Activated naive CD4-positive, alpha-beta T cell (primary cell): ENCODE measurements around the gene LRRC51.

ENCODE experiments used
- DNase-seq, 4 experiments: peaks; one replicate each; lab custom pipeline; 2025; lab: John Stamatoyannopoulos, UW

Gene LRRC51, protein sequence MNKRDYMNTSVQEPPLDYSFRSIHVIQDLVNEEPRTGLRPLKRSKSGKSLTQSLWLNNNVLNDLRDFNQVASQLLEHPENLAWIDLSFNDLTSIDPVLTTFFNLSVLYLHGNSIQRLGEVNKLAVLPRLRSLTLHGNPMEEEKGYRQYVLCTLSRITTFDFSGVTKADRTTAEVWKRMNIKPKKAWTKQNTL

DNA sequence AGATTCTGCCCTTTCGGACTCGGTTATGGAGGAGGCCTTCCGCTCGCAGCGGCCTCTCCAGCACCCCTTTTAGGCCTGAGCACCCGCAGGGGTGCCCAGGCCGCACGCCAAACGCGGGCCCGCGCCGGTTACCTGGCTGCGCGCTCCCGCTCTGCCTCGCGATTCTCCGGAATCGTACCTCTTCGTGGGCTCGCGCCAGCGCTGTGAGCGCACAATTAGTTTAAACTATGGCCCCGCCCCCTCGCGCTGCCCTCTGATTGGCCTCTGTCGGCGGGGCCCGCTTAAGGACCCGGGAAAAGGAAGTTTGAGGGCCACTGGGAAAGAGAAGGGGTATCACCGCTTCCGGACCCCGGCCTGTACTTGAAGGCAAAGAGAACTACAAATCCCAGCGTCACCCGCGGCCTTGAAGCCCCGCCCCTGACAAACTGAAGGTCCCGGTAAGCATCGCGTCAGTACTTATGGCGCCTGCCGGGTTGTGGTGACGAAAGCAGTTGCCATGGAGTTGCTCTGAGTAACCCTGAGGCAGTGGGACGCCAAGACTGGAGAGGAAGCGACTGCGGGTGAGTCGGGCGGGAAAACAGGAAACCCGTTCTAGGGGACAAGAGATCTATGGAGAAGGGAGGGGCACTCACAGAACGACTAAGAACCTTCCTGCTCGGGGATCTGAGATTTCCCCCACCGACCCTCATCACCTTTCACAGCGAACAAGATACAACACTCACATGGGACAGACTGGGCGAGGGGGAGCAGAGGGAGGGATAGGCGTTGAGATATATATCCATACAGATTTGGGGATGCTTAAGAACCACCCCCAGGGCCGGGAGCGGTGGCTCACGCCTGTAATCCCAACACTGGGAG, at the start of gene LRRC51, which contains the start of gene NUMA1:
Gene LRRC51 (plus strand): TSS at position 525 of the 858 bp plus-strand sequence. CDS start 8,234 bp downstream, outside the sequence.
Gene NUMA1 (minus strand): TSS at position 217 of the 858 bp plus-strand sequence. CDS start 44,599 bp downstream, outside the sequence.
- DNase-seq: peak; percentile 88 to 97 (median 94)

DNA sequence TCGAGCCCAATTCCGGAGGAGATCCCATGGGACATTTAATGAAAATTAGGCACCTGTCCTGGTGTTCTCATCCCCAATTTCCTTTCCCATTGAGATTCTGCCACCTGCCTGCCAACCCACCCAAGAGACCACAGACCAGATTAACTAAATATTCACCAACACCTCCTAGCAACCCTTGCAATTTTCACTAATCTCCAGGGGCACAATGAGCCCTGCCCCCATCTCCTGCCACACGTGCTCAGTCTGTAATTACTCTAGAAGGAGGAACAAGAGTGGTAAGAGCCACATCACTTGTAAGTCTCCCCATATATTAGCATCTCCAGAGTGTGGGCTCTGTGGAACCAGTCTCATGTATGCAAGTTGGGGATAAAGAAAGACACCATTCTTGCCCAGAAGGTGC, 44.0 kb upstream of the LRRC51 start:
- no peak for DNase-seq

DNA sequence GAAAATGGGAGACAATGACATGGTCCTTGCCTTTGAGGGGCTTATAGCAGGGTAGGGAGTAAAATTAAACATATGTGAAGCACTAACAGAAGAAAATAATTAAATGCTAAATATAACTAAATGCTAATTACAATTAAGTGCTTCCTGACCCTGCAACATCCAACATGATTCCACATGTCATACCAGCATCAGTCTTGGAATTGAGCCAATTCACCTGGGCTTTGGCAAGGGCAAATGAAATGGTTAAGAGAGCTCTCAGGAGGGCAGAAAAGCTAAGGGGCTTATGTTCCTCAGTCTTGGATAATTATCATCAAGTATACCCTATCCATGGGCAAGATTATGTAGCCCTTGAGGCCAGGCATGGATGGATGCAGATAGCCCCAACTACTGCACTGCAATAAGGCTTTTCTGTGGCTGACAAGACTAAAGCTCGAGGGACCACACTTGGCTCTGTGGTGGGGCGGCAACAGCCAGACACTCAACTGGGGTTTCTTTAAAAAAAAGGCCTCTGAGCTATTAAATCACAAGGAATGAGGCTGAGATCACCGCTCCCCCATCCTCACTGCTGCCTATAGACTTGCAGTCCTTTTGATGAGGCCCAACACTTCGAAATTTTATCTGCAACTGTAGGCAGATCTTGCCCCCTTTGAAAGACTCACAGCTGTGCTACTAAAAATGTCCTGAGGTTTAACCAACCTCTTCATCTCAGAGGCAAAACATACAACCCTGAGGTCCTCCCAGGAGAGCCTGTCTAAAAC, 42.9 kb upstream of the LRRC51 start:
- DNase-seq: no peak

DNA sequence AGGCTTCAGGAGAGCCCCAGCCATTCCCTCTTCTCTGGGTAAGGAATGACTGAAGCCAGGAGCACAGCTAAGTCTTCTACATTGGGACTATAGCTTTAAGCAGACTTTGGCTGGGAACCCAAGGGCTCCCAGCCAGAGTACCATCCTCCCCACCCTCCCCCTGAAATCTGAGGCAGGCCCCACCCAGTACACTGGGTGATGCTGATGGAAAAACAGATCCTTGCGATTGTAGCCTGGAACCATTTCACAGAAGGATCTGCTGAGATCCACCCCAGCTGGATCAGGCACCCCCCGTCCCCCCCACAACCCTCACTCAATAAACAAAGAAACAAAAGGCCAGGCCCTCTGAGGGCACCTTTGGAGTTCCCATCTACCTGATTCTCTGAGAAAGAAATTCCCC, 42.2 kb upstream of the LRRC51 start:
- no peak for DNase-seq

GRCh38 chr11:72039031-72039855, 41.4 kb upstream of the LRRC51 start:
- DNase-seq: no peak

DNA sequence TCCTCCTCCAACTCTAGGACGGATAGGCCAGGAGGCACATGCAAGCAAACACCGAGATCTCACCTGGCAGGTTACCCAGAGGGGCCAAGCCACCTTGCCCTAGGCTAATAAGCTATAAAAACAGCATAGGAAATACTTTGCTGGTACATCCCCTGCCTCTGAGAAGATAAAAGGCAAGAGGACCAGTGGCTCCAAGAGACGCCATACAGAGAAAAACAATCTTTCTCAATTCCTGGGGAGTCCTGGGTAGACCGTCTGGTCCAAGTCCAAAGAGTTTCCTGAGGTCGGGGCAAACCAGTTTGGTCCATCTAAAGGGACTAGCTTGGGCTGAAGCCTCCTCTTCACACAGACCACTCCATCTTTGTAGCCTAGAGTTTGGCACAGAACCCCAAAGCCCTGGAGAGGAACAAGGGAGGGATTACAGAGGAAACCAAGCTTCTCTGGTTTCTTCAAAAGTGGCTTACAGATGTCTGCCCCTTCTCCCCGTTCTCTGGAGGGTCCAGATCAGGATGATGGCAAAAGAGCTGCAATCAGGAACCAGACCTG, 40.7 kb upstream of the LRRC51 start:
- DNase-seq: no peak

GRCh38 chr11:72040491-72041363, 39.9 kb upstream of the LRRC51 start:
- peak in 3 of 4 experiments; percentile 42 to 68 (median 67) for DNase-seq

GRCh38 chr11:72041364-72042063, 39.1 kb upstream of the LRRC51 start:
- peak in 2 of 4 experiments; percentile 43 to 49 for DNase-seq

DNA sequence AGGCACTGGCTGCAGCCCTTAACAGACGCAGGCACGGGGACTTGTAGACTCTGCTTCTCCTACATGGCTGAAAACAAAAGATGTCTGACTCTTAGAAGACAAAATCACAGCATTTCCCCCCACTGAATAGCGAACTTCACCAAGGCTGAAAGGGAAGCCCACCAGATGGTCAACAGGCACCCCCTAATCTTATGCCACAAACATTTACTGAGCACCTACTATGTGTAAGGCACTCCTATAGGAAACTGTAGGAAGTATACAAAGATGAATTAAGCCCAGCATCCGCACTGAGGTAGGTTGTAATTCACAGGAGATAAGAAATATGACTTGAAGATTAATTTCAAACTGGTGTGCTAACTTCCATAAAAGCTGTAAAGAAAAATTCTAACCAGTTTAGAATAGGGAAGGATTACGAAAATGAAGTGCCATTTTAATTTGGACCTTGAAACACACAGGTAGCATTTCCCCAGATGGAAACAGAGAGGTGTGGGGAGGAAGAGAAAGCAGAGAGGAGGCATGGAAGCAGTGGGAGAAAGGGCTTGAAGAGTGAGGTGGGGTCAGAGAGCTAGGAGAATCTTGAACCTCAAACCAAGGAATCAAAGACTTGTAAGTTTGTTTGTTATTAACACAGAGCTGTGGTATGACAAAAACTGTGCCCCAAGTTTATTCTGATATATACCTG, 38.4 kb upstream of the LRRC51 start:
- DNase-seq: no peak

DNA sequence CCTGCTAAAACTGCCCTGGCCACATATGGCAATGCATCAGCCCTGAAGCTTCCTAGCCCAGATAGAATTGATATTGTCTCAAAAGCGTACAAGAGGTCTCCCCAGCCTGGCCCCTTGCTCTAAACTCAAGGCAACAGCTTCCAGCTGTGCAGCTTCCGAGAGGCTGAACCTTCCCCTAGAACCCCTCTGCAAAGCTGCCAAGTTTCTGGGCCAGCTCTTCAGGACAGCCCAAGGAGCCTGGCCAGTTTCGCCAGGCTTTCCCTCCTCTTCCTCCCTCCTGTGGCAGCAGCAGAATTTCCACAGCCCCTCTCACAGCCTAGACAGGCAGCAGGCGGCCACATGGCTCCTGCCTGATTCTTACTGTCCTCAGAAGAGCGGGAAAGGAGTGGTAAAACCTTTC, 34.8 kb upstream of the LRRC51 start:
- no peak for DNase-seq

GRCh38 chr11:72048766-72049460, 31.7 kb upstream of the LRRC51 start:
- DNase-seq: no peak

GRCh38 chr11:72058416-72059034, 22.1 kb upstream of the LRRC51 start:
- no peak for DNase-seq

GRCh38 chr11:72061739-72062396, 18.8 kb upstream of the LRRC51 start:
- DNase-seq: no peak

DNA sequence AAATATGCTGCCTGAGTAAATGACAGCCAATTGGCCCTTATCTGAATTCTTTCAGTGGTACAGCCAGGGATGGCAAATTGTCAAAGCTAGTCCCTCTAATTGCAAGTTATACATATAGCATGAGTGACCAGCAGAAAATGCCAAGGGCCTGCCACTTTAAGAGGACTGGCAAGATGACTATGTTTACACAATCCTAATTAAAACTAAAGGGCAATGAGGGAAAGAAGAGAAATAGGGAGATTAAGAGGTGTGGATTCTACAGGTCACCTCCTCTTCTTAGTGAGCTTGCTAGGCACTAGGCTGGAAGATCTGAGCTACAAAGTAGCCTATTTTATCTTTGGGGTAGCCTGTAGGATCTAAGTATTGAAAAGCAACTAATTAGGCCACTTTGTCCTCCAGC, 13.8 kb upstream of the LRRC51 start:
- no peak for DNase-seq

GRCh38 chr11:72067266-72067665, 13.4 kb upstream of the LRRC51 start:
- no peak for DNase-seq

DNA sequence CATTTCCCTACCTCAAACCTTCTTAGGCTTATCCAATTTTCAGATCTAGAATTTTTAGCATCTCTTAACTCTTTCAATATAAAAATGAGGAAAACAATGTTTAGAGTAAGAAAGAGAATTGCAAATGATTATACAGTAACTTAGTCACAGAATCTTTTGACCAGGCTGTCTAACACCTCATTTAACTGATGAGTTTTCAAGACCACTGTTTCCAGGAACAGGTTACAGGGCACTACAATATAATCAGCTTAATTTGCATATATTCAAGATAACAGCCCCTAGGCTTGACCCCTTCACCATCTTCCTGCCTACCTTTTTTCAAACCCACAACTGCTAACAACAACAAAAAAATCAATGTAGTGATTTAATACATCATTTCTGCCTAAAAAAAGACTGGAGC, 13.0 kb upstream of the LRRC51 start:
- DNase-seq: no peak

DNA sequence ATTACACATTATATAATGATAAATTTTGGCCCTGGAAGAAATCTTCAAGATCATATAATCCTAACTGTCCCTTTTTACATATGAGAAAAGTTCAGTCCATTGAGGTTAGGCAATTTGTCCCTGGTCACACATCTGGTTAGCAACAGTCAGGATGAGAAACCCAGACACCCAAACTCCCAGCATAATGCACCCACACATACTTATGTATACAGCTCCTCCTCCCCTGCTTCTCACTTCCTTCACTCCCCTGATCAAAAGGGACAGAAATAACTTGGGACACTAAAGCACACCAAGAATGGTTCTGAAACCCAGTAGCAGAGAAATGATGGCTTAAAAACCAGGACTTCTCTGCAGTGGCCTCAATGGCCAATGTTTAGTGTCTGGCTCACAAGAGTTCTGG, 11.4 kb upstream of the LRRC51 start:
- no peak for DNase-seq
